Tibial nerve (tissue), 4 donors: ENCODE measurements around the gene PDE1A. TPM values are rescaled to one million over a fixed set of nuclear protein-coding genes. Genes with fewer than 3 reads are reported as not detected.

ENCODE experiments used
- DNase-seq, 2 donors: peaks; one replicate each; pipeline ENCODE4 v3.0.0-alpha.2; 2019; ENCODE audit warnings: low spot score in 2 of 2
- H3K27ac ChIP-seq, 4 donors: fragments of 200-600 bp; sonication (generic) in 3 of 4; one replicate each; pipeline ENCODE4 v1.5.1; 2017 to 2019; ENCODE audit warnings: mild to moderate bottlenecking in 1 of 4
- H3K27me3 ChIP-seq, 2 donors: fragments of 200-600 bp; sonication (generic) in 1 of 2; one replicate each; pipeline versions ENCODE4 v1.5.1 to v1.6.0; 2017 to 2019
- H3K36me3 ChIP-seq, 3 donors: fragments of 200-600 bp; sonication (generic); one replicate each; pipeline ENCODE4 v1.5.1; 2018 to 2019
- H3K4me1 ChIP-seq, 4 donors: fragments of 200-600 bp; sonication (generic) in 3 of 4; one replicate each; pipeline ENCODE4 v1.5.1; 2017 to 2019
- H3K4me3 ChIP-seq, 4 donors: fragments of 200-600 bp; sonication (generic) in 3 of 4; one replicate each; pipeline ENCODE4 v1.5.1; 2017 to 2019; ENCODE audit warnings: mild to moderate bottlenecking in 1 of 4, moderate library complexity in 1 of 4
- H3K9me3 ChIP-seq, 4 donors: fragments of 200-600 bp; sonication (generic) in 3 of 4; one replicate each; pipeline ENCODE4 v1.5.1; 2017 to 2019
- CTCF ChIP-seq, 5 experiments: fragments of 200-600 bp in 3 of 5; fragments of 450-650 bp in 2 of 5; sonication (generic) in 3 of 5; IDR thresholded peaks; one replicate each; pipeline ENCODE4 v1.5.1; 2016 to 2019; ENCODE audit warnings: antibody characterized with exemption in 5 of 5, mild to moderate bottlenecking in 3 of 5, moderate library complexity in 2 of 5
- EP300 ChIP-seq, 2 donors: sonication (generic); formaldehyde crosslinking; IDR thresholded peaks; one replicate each; pipeline ENCODE4 v1.6.1; 2017; ENCODE audit warnings: antibody characterized with exemption in 2 of 2, mild to moderate bottlenecking in 1 of 2
- POLR2A ChIP-seq, 2 donors: fragments of 450-650 bp; IDR thresholded peaks; one replicate each; pipeline ENCODE4 v1.6.1; 2017; ENCODE audit warnings: antibody characterized with exemption in 2 of 2, mild to moderate bottlenecking in 2 of 2, moderate library complexity in 2 of 2
- WGBS, 2 donors: methylation state at CpG; one replicate each; pipeline ENCODE4 v1.1.5; 2018; 5-methylcytosine and 5-hydroxymethylcytosine counted together
- total RNA-seq, 4 donors: library from RNA; depleted of rRNA; stranded (reverse); fragments of >200 nt; gene quantifications; one replicate each; pipeline ENCODE4 v1.1.0, GENCODE V29; 2016

Gene PDE1A
- total RNA-seq, 4 donors from 2014 or later = 21.6 to 51.8 (median 43.7) TPM

- no peak for DNase-seq
- TF ChIP-seq CTCF (IDR thresholded peaks at IDR 0.05) (no peak), POLR2A (IDR thresholded peaks at IDR 0.05) (no peak), EP300 (IDR thresholded peaks at IDR 0.05) (no peak)
- H3K9me3 ChIP-seq = no peaks in the 10 kb centered on the region
- H3K27ac ChIP-seq = no peak overlapping the region
- H3K4me1 ChIP-seq = no peaks in the 10 kb centered on the region
- H3K27me3 ChIP-seq = no peaks in the 10 kb centered on the region
- 76 to 80% methylated on average over 4 of the region's 4 CpGs for WGBS, 2 donors
- H3K36me3 ChIP-seq = no peaks in the 10 kb centered on the region
- H3K4me3 ChIP-seq = no peak overlapping the region
These were observed 10.6 kb downstream of the PDE1A start for GRCh38 chr2:182416191-182416590.

- TF ChIP-seq CTCF (IDR thresholded peaks at IDR 0.05) (no peak), EP300 (IDR thresholded peaks at IDR 0.05) (no peak), POLR2A (IDR thresholded peaks at IDR 0.05) (no peak)
- Histone ChIP-seq H3K4me3 (no peak overlapping the region), H3K4me1 (no peaks in the 10 kb centered on the region), H3K27me3 (no peaks in the 10 kb centered on the region), H3K27ac (peak overlapping the region in 1 of 4 donors; percentile 6), H3K9me3 (no peaks in the 10 kb centered on the region), H3K36me3 (no peaks in the 10 kb centered on the region)
- WGBS, 2 donors = 66 to 77% methylated on average over 1 of the region's 1 CpG
- no peak for DNase-seq
These were observed 11.1 kb downstream of the PDE1A start for GRCh38 chr2:182415771-182416170.

GRCh38 chr2:182412858-182413257 is 14.0 kb downstream of the PDE1A start:
- no peak overlapping the region for H3K4me3 ChIP-seq
- no peak overlapping the region for H3K27ac ChIP-seq
- H3K4me1 ChIP-seq = no peaks in the 10 kb centered on the region
- TF ChIP-seq EP300 (IDR thresholded peaks at IDR 0.05) (no peak), CTCF (IDR thresholded peaks at IDR 0.05) (no peak), POLR2A (IDR thresholded peaks at IDR 0.05) (no peak)
- 69 to 79% methylated on average over 3 of the region's 3 CpGs for WGBS, 2 donors
- H3K9me3 ChIP-seq = no peaks in the 10 kb centered on the region
- no peaks in the 10 kb centered on the region for H3K36me3 ChIP-seq
- no peak for DNase-seq
- no peaks in the 10 kb centered on the region for H3K27me3 ChIP-seq

GRCh38 chr2:182410120-182410519 is 16.7 kb downstream of the PDE1A start:
- no peaks in the 10 kb centered on the region for H3K4me1 ChIP-seq
- H3K27ac ChIP-seq = no peak overlapping the region
- H3K36me3 ChIP-seq = no peaks in the 10 kb centered on the region
- no peaks in the 10 kb centered on the region for H3K27me3 ChIP-seq
- no peak for DNase-seq
- WGBS, 2 donors = 86 to 88% methylated on average over 2 of the region's 2 CpGs
- H3K4me3 ChIP-seq = no peak overlapping the region
- no peaks in the 10 kb centered on the region for H3K9me3 ChIP-seq
- TF ChIP-seq POLR2A (IDR thresholded peaks at IDR 0.05) = no peak
- TF ChIP-seq EP300 (IDR thresholded peaks at IDR 0.05) = no peak
- TF ChIP-seq CTCF (IDR thresholded peaks at IDR 0.05) = no peak

GRCh38 chr2:182406221-182406620 is 20.6 kb downstream of the PDE1A start:
- no peak for TF ChIP-seq POLR2A (IDR thresholded peaks at IDR 0.05)
- TF ChIP-seq CTCF (IDR thresholded peaks at IDR 0.05) = no peak
- no peak for TF ChIP-seq EP300 (IDR thresholded peaks at IDR 0.05)
- H3K9me3 ChIP-seq = no peaks in the 10 kb centered on the region
- no peak for DNase-seq
- H3K36me3 ChIP-seq = no peaks in the 10 kb centered on the region
- no peak overlapping the region for H3K4me3 ChIP-seq
- H3K27ac ChIP-seq = no peak overlapping the region
- no peaks in the 10 kb centered on the region for H3K4me1 ChIP-seq
- WGBS, 2 donors = 21 to 32% methylated on average over 1 of the region's 1 CpG
- no peaks in the 10 kb centered on the region for H3K27me3 ChIP-seq
